Osteoblast (primary cell): ENCODE measurements around the gene PDZRN3. TPM values are rescaled to one million over a fixed set of nuclear protein-coding genes. Genes with fewer than 3 reads are reported as not detected.

ENCODE experiments used
- DNase-seq: peaks from one replicate; pipeline ENCODE4 v3.0.0; 2011; ENCODE audit warnings: low spot score, mixed read lengths; ENCODE audit not compliant: insufficient read length; ENCODE audit errors: missing footprints
- H2AFZ ChIP-seq: 2 replicates; pipeline ENCODE4 v1.6.0; 2011; ENCODE audit warnings: mild to moderate bottlenecking, low read length
- H3K27ac ChIP-seq: 2 replicates; pipeline ENCODE4 v1.5.1; 2011; ENCODE audit warnings: mild to moderate bottlenecking, low read depth, low read length, moderate library complexity
- H3K27me3 ChIP-seq: 2 replicates; pipeline ENCODE4 v1.6.0; 2012; ENCODE audit warnings: mild to moderate bottlenecking, control low read depth, inconsistent platforms, low read length, moderate library complexity; ENCODE audit not compliant: insufficient read depth
- H3K36me3 ChIP-seq: 2 replicates; pipeline ENCODE4 v1.5.1; 2011; ENCODE audit warnings: mild to moderate bottlenecking, low read length, control low read depth, moderate library complexity; ENCODE audit not compliant: insufficient read depth
- H3K4me1 ChIP-seq: 2 replicates; pipeline ENCODE4 v1.5.1; 2011; ENCODE audit warnings: mild to moderate bottlenecking, low read length, control low read depth, moderate library complexity; ENCODE audit not compliant: insufficient read depth
- H3K4me2 ChIP-seq: 2 replicates; pipeline ENCODE4 v1.6.0; 2011; ENCODE audit warnings: mild to moderate bottlenecking, low read length; ENCODE audit not compliant: insufficient read depth
- H3K4me3 ChIP-seq: fragments of 200-600 bp; sonication (generic); 3 replicates; pipeline ENCODE4 v1.5.1; 2012; ENCODE audit warnings: mild to moderate bottlenecking, low read length, inconsistent platforms; ENCODE audit not compliant: insufficient read depth
- H3K79me2 ChIP-seq: 2 replicates; pipeline ENCODE4 v1.6.0; 2012; ENCODE audit warnings: mild to moderate bottlenecking, low read length, control low read depth, inconsistent platforms; ENCODE audit not compliant: insufficient read depth
- H3K9me3 ChIP-seq: 2 replicates; pipeline ENCODE4 v1.5.1; 2011; ENCODE audit warnings: low read depth, low read length, control low read depth
- H4K20me1 ChIP-seq: 2 replicates; pipeline ENCODE4 v1.6.0; 2012; ENCODE audit warnings: mild to moderate bottlenecking, low read length, control low read depth; ENCODE audit not compliant: insufficient read depth
- total RNA-seq: library from RNA; depleted of rRNA; stranded (reverse); fragments of >200 nt; gene quantifications from 2 replicates; pipeline ENCODE4 v1.2.3, GENCODE V29; 2012
- TF ChIP-seq, protein P1 (sequence below): IDR thresholded peaks from 2 replicates; pipeline ENCODE4 v1.5.1; 2011; ENCODE audit warnings: mild to moderate bottlenecking, low read depth, low read length, moderate library complexity; ENCODE audit errors: extremely low read depth

PDZRN3 gene
- total RNA-seq, 1 donor = 26.4 TPM

DNA sequence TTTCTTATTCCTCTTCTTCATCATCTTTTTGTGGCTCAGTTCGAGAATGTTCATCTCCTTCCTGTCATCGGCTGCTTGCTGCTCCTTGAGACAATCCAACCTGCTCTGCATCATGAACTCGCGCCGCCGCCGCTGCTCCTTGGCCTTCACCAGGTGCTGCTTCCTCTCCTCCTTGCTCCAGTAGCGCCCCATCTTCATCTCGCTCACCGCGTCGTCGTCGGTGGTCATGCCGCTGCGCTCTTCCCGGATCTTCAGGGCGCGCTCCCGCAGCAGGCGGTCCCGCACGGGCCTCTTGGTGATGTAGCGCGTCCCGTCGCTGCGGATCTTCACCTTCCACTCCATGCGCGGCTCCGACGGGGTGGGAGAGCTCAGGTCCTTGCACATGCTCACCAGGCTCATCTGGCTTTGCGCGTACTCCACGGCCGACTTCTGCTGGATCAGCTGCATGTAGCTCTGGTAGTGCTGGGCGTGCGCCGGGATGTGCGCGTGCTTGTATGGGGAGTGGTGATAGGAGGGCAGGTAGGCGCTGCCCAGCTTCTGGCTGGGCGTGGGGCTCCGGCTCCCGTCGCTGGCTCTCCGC, 241.2 kb downstream of the PDZRN3 start:
- no peak for DNase-seq
- Histone ChIP-seq H2AFZ (no peak overlapping the region), H4K20me1 (no peaks in the 10 kb centered on the region), H3K27me3 (no peaks in the 10 kb centered on the region), H3K9me3 (no peaks in the 10 kb centered on the region), H3K36me3 (peaks cover 29% of the 10 kb centered on the region), H3K4me1 (no peaks in the 10 kb centered on the region), H3K79me2 (no peaks in the 10 kb centered on the region), H3K27ac (no peak overlapping the region), H3K4me3 (no peak overlapping the region), H3K4me2 (no peak overlapping the region)
- TF ChIP-seq, protein P1, sequence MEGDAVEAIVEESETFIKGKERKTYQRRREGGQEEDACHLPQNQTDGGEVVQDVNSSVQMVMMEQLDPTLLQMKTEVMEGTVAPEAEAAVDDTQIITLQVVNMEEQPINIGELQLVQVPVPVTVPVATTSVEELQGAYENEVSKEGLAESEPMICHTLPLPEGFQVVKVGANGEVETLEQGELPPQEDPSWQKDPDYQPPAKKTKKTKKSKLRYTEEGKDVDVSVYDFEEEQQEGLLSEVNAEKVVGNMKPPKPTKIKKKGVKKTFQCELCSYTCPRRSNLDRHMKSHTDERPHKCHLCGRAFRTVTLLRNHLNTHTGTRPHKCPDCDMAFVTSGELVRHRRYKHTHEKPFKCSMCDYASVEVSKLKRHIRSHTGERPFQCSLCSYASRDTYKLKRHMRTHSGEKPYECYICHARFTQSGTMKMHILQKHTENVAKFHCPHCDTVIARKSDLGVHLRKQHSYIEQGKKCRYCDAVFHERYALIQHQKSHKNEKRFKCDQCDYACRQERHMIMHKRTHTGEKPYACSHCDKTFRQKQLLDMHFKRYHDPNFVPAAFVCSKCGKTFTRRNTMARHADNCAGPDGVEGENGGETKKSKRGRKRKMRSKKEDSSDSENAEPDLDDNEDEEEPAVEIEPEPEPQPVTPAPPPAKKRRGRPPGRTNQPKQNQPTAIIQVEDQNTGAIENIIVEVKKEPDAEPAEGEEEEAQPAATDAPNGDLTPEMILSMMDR = no peak

DNA sequence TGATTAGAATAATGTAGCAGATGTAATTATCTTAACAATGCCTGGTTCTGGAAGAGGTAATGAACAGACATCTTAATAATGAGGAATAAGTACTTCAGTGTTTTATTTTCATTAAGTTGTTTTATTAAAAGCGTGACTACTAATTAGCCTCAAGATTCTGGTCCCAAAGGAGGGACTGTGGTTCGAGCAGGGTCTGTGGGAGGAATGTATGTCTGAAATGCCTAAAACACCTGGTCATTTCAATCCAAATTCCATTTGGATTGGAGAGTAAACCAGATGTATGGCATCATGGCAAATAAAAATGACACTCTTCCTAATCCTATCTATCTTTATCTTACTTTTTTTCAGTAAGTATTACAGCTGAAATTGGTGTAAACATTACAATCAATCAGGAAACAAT, 243.2 kb downstream of the PDZRN3 start:
- H3K79me2 ChIP-seq = no peaks in the 10 kb centered on the region
- no peak overlapping the region for H3K27ac ChIP-seq
- no peak for DNase-seq
- H3K4me2 ChIP-seq = no peak overlapping the region
- TF ChIP-seq, protein P1 = no peak
- H3K27me3 ChIP-seq = no peaks in the 10 kb centered on the region
- no peaks in the 10 kb centered on the region for H3K9me3 ChIP-seq
- no peak overlapping the region for H2AFZ ChIP-seq
- H3K4me3 ChIP-seq = no peak overlapping the region
- H4K20me1 ChIP-seq = no peaks in the 10 kb centered on the region
- no peaks in the 10 kb centered on the region for H3K4me1 ChIP-seq
- H3K36me3 ChIP-seq = peaks cover 11% of the 10 kb centered on the region

DNA sequence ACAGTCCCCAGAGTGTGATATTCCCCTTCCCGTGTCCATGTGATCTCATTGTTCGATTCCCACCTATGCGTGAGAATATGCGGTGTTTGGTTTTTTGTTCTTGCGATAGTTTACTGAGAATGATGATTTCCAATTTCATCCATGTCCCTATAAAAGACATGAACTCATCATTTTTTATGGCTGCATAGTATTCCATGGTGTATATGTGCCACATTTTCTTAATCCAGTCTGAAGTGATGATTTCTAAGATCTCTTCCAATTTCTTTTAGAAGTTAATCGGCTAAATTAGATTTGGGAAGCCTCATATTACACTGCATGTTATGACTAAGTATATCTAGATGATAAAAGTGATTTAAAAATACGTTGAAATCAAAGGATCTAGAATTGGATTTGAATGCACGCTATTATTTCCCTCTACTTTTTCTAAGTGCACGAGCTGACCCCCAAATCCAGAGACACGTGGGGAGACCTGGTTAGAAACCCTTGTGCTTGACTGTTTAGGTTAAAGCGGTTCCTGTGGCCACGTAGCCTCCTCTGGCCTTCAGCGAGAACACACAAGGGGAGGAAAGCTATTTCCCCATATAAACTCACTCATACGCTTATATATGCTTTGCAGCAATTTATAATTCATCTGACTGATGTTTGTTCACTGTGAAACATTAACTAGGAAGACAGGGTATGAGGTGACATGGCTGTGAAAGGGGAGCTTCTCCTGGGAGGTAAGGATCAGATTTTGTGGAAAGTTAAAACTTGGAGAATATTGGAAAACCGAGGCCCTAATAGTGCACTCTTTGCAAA, 243.8 kb downstream of the PDZRN3 start:
- Histone ChIP-seq H3K4me3 (no peak overlapping the region), H3K27me3 (no peaks in the 10 kb centered on the region), H3K9me3 (no peaks in the 10 kb centered on the region), H3K4me1 (no peaks in the 10 kb centered on the region), H2AFZ (no peak overlapping the region), H3K36me3 (peaks cover 9% of the 10 kb centered on the region), H3K27ac (no peak overlapping the region), H4K20me1 (no peaks in the 10 kb centered on the region), H3K79me2 (no peaks in the 10 kb centered on the region), H3K4me2 (no peak overlapping the region)
- DNase-seq = no peak
- TF ChIP-seq, protein P1 = no peak

DNA sequence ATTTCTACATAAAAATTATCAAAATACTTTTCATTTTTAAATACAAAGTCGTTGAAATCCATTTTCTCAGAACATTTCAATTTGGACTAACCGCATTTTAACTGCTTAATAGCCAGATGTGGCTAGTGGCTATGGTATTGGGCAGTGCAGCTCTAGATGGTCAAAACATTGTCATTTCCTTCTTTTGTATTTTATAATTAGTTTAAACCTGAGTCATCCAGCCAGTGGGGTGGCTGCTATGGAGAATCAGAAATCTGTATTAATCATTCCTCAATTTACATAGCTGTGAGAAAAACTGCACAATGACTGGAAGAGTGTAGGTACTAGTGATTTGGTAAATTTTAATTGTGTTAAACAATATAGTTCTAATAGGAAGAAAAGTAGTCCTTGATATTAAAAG, 245.3 kb downstream of the PDZRN3 start:
- DNase-seq = peak; percentile 58
- Histone ChIP-seq H4K20me1 (no peaks in the 10 kb centered on the region), H2AFZ (no peak overlapping the region), H3K36me3 (peaks cover 4% of the 10 kb centered on the region), H3K27me3 (no peaks in the 10 kb centered on the region), H3K4me3 (no peak overlapping the region), H3K79me2 (no peaks in the 10 kb centered on the region), H3K4me2 (no peak overlapping the region), H3K27ac (no peak overlapping the region), H3K4me1 (no peaks in the 10 kb centered on the region), H3K9me3 (no peaks in the 10 kb centered on the region)
- TF ChIP-seq, protein P1 = no peak
